HG02852 (cell line): ENCODE results near the gene PDE7B.
A peak's percentile ranks its signal among the peaks of the same experiment; 100 is the strongest.

Experiments
- ATAC-seq: cut with Tn5 transposase; IDR thresholded peaks from one replicate; pipeline ENCODE4 v1.9.1; 2021; ENCODE audit warnings: mild to moderate bottlenecking, moderate library complexity; ENCODE audit not compliant: unreplicated experiment

Gene PDE7B

GRCh38 chr6:135851442-135852271 lies at the start of gene PDE7B:
TSS of gene PDE7B (plus strand) at chr6:135851701.
- peak; percentile 82 for ATAC-seq

GRCh38 chr6:135801755-135802465 lies 49.6 kb upstream of the PDE7B start:
- no peak for ATAC-seq

- no peak for ATAC-seq
Observed at GRCh38 chr6:135810486-135810885, 41.0 kb upstream of the PDE7B start.

GRCh38 chr6:135811170-135811569 lies 40.3 kb upstream of the PDE7B start:
- ATAC-seq = no peak

GRCh38 chr6:135811644-135812526 lies 39.6 kb upstream of the PDE7B start:
- no peak for ATAC-seq

- no peak for ATAC-seq
Observed at GRCh38 chr6:135813401-135813800, 38.1 kb upstream of the PDE7B start.

GRCh38 chr6:135814043-135814442 lies 37.5 kb upstream of the PDE7B start:
- no peak for ATAC-seq

- no peak for ATAC-seq
Observed at GRCh38 chr6:135815216-135815615, 36.3 kb upstream of the PDE7B start.

- no peak for ATAC-seq
Observed at GRCh38 chr6:135817035-135817434, 34.5 kb upstream of the PDE7B start.

- no peak for ATAC-seq
Observed at GRCh38 chr6:135819665-135820064, 31.8 kb upstream of the PDE7B start.

- no peak for ATAC-seq
Observed at GRCh38 chr6:135820340-135820739, 31.2 kb upstream of the PDE7B start.

GRCh38 chr6:135823851-135824250 lies 27.6 kb upstream of the PDE7B start:
- no peak for ATAC-seq

- ATAC-seq = no peak
Observed at GRCh38 chr6:135826236-135826804, 25.2 kb upstream of the PDE7B start.

GRCh38 chr6:135828021-135828420 lies 23.5 kb upstream of the PDE7B start:
- ATAC-seq = no peak

- ATAC-seq = no peak
Observed at GRCh38 chr6:135830452-135830881, 21.0 kb upstream of the PDE7B start.

GRCh38 chr6:135831016-135831415 lies 20.5 kb upstream of the PDE7B start:
- ATAC-seq = no peak

GRCh38 chr6:135832166-135832565 lies 19.3 kb upstream of the PDE7B start:
- no peak for ATAC-seq

GRCh38 chr6:135833771-135834170 lies 17.7 kb upstream of the PDE7B start:
- no peak for ATAC-seq

GRCh38 chr6:135837735-135838449 lies 13.6 kb upstream of the PDE7B start:
- ATAC-seq = no peak

GRCh38 chr6:135839121-135839520 lies 12.4 kb upstream of the PDE7B start:
- no peak for ATAC-seq
